Fibroblast of the conjunctiva (primary cell): ENCODE results near the gene MROH9.
"Not testable (repeated sequence)": the region's sequence is repeated elsewhere in the genome, so short reads cannot be mapped to it uniquely, and the experiment has no call there.

Source experiments
- DNase-seq: peaks from one replicate; pipeline ENCODE4 v3.0.0-alpha.2; 2010; ENCODE audit warnings: low read depth

Gene MROH9

GRCh38 chr1:170935231-170935630, at the start of gene MROH9:
TSS of gene MROH9 (plus strand) at chr1:170935534. CDS start at chr1:170945557, 10,023 bp downstream.
- DNase-seq: no peak

- DNase-seq: no peak
Measured at GRCh38 chr1:170885551-170885950, 49.8 kb upstream of the MROH9 start.

- DNase-seq: no peak
Measured at GRCh38 chr1:170886460-170886859, 48.9 kb upstream of the MROH9 start.

- no peak for DNase-seq
Measured at GRCh38 chr1:170887726-170888125, 47.6 kb upstream of the MROH9 start.

DNA sequence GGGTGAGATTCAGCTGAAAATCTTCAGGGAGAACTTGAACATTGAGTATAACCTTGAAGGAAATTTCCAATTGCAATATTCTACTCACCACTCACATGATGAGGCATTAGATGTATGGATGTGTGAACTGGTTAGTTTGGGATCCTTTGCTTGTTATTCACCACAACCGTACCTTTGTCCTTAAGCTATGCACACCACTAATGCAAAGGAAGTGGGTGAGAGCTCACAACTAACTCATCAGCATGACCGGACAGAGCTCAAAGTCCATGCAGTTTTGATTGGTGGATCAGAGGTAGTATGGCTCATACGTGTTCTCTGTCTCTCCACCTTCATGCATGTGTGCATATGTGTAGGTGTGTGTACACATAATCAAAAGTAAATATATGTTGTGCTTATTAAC, 43.5 kb upstream of the MROH9 start:
- no peak for DNase-seq

GRCh38 chr1:170893655-170894297, 41.6 kb upstream of the MROH9 start:
- DNase-seq: peak; percentile 50

DNA sequence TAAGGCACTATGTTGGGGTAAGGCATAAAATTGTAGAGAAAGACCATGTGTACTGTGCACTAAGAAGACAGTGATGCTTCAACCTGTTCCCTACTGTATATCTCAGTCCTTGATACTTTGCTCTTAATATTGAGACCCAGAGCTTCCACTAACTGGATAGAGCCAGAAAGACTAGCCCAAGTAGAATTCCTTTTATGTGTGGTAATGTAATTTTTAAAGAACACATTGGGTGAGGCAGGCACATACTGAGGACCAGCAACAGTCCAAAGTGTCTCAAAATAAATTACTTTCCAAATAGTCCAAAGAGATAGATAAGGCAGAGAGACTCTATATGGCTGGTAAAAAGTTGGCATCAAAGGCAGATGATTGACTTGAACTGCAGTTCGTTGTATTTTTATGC, 31.4 kb upstream of the MROH9 start:
- DNase-seq: no peak

- no peak for DNase-seq
Measured at GRCh38 chr1:170908942-170909341, 26.4 kb upstream of the MROH9 start.

DNA sequence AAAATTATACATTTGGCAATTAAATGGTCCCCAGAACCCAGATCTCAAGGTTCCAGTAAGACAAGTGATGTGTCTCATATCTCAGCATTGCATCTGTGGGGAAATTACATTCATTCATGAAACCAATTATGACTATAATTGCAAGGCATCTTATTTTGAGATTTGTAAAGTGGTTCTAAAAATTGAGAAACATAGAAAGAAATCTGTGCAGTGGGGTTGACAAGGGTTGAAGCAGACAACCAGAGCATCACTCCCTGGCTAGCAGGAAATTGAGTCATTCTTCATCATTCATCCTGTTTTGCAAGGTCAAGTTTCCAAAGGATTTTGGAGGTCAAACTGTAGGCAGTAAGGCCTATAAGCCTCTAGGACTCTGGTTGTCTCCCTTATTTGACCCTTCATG, 25.1 kb upstream of the MROH9 start:
- no peak for DNase-seq

DNA sequence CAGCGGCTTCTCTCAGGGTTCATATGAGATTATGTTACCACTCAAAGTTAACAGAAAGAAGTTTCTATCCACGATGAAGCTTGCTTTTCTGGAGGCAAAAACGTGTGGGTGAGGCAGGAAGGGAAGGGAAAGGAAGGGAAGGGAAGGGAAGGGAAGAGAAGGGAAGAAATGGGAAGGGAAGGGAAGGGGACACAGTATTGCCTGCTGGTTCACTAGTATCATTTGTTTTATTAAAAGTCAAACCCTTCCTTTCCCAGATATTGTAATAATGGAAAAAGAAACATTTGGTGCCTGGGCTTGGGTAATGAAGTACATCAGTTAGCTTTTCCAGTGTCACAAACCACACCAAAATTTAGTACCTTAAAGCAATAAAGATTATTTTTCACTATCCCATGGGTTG, 18.0 kb upstream of the MROH9 start:
- no peak for DNase-seq

GRCh38 chr1:170924656-170925055, 10.7 kb upstream of the MROH9 start:
- not testable (repeated sequence) for DNase-seq

- no peak for DNase-seq
Measured at GRCh38 chr1:170927955-170928840, 7.1 kb upstream of the MROH9 start.

- DNase-seq: peak; percentile 20
Measured at GRCh38 chr1:170929412-170929834, 5.9 kb upstream of the MROH9 start.

DNA sequence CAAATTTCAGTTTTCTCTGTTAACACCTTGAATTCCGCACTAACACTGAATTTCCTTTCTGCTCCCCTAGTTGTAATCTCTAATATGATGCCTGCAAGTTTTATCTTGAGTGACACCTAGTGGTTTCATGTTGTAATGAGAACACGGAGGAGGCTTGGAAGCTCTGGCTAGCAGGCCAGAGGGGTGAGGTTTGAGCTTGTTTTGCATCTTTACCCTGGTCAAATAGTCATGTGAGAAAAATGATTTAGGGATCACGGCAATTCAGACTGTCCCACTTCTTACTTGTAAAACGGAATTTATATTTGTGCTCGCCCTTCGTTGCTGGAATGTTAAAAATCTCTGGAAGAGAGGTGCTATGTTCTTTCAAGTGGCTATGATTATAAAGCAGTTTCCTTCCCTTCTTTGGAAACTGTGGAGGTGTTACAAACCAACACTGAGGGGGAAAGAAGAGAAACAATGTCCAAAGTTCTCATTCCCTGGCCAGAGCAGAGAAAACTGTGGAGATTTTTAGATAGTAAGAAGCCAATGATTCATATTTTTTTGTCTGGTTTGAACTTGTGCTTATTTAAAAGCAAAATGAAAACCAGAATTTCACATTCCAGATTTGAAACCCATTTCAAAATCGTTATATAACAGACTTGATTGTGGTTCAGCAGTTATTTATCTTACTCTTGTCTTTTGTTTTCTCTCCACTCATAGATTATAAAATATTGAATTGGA, 5.3 kb upstream of the MROH9 start:
- peak; percentile 67 for DNase-seq

DNA sequence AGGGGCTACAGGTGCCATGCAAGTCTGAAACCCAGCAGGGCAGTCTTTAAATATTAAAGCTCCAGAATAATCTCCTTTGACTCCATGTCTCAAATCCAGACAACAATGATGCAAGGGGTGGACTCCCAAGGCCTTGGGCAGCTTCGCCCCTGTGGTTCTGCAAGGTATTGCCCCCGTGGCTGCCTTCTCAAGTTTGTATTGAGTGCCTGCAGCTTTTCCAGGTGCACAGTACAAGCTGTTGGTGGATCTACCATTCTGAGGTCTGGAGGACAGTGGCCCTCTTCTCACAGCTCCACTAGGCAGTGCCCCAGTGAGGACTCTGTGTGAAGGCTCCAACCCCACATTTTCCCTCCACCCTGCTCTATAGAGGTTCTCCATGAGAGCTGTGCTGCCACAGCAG, 3.7 kb upstream of the MROH9 start:
- no peak for DNase-seq

- DNase-seq: no peak
Measured at GRCh38 chr1:170932236-170932635, 3.1 kb upstream of the MROH9 start.

DNA sequence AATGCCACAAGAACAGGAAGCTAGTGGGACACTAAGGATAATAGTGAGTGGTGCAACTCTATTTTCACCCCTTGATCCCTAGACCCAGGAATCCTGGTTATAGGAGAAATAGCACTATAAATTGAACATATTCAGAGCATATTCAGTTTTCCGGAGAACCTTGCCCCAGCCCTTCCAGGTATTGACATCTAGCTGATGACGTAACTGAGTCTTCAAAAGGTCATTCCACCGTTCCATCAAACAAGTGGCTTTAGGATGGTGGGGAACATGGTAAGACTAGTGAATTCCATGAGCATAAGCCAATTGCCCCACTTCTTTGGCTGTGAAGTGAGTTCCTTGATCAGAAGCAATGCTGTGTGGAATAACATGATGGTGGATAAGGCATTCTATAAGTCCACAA, 2.9 kb downstream of the MROH9 start:
- no peak for DNase-seq

DNA sequence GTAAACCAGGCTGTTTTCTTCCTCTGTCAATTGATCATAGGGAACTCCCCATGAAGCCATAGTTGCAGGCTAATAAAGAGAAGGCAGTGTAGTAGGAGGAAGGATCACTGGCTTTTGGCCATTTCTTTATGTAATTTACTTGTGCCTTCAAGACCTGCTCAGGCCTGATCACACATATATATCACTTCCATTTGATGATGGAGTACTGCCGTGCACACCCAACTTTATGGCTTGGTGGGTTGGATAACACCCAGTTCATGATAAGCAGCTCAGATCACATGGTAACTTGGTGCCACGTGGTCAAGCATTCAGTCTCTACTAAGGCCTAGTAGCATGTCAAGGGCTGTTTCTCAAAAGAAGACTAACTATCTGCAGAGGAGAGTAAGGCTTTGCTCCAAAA, 4.1 kb downstream of the MROH9 start:
- DNase-seq: no peak

- not testable (repeated sequence) for DNase-seq
Measured at GRCh38 chr1:170951744-170952143, 16.4 kb downstream of the MROH9 start.

DNA sequence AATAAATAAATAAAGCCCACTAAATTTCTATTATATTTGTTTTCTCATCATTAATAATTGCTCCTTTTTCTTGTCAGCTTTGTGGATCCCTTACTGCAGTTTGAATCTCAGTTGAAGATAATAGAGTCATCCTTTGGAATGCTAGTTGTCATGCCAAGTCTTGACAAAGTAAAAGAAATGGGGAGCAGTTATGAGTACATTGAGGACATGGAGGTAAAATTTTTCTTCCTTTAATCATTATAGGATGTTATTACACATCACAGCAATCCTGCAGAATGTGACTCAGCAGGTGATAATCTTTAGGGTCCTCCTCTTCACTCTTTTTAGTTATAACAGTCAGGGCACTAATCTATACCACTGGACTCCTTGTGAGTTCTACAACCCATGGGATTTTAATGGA, 24.1 kb downstream of the MROH9 start:
- no peak for DNase-seq

GRCh38 chr1:170964506-170964905, 29.2 kb downstream of the MROH9 start:
- DNase-seq: no peak

- DNase-seq: peak; percentile 39
Measured at GRCh38 chr1:170967042-170967910, 31.9 kb downstream of the MROH9 start.
